Breast epithelium (tissue), 4 donors: ENCODE results near the gene TRPC1. TPM values are rescaled to one million over a fixed set of nuclear protein-coding genes. Genes with fewer than 3 reads are reported as not detected.
A peak's percentile ranks its signal among the peaks of the same experiment; 100 is the strongest.

Source experiments
- DNase-seq, 2 donors: peaks; one replicate each; pipeline ENCODE4 v3.0.0-alpha.2; 2019; ENCODE audit warnings: low spot score in 2 of 2
- H3K27ac ChIP-seq, 2 donors: fragments of 200-600 bp; sonication (generic) in 1 of 2; one replicate each; pipeline ENCODE4 v1.5.1; 2016 to 2019; ENCODE audit warnings: mild to moderate bottlenecking in 1 of 2
- H3K27me3 ChIP-seq, 2 donors: fragments of 200-600 bp; sonication (generic) in 1 of 2; one replicate each; pipeline versions ENCODE4 v1.5.1 to v1.6.0; 2017 to 2019; ENCODE audit warnings: control low read depth in 1 of 2, mild to moderate bottlenecking in 1 of 2
- H3K36me3 ChIP-seq: fragments of 200-600 bp; one replicate; pipeline ENCODE4 v1.5.1; 2019
- H3K4me1 ChIP-seq, 2 donors: fragments of 200-600 bp; sonication (generic); one replicate each; pipeline ENCODE4 v1.5.1; 2016 to 2019; ENCODE audit warnings: control low read depth in 1 of 2
- H3K4me3 ChIP-seq, 3 donors: fragments of 200-600 bp; sonication (generic); 1 replicate in 2 of 3; 2 replicates in 1 of 3; pipeline ENCODE4 v1.5.1; 2016 to 2019; ENCODE audit warnings: mild to moderate bottlenecking in 3 of 3, moderate library complexity in 2 of 3
- H3K9me3 ChIP-seq, 2 donors: fragments of 200-600 bp; sonication (generic) in 1 of 2; one replicate each; pipeline ENCODE4 v1.5.1; 2016 to 2019; ENCODE audit warnings: control low read depth in 1 of 2
- CTCF ChIP-seq, 3 donors: fragments of 450-650 bp; IDR thresholded peaks; one replicate each; pipeline ENCODE4 v1.5.1; 2016 to 2017; ENCODE audit warnings: antibody characterized with exemption in 3 of 3, mild to moderate bottlenecking in 3 of 3, moderate library complexity in 3 of 3
- POLR2A ChIP-seq: fragments of 450-650 bp; IDR thresholded peaks from one replicate; pipeline ENCODE4 v1.6.1; 2016; ENCODE audit warnings: antibody characterized with exemption, mild to moderate bottlenecking, moderate library complexity
- POLR2AphosphoS5 ChIP-seq, 3 donors: sonication (generic); formaldehyde crosslinking; IDR thresholded peaks; one replicate each; pipeline ENCODE4 v1.6.1; 2017; ENCODE audit warnings: antibody characterized with exemption in 3 of 3
- intact Hi-C: fragments of 100-400 bp; cut with DNase I; formaldehyde crosslinking; loops from one replicate; pipeline ENCODE4 v1.15.1; 2023; ENCODE audit warnings: low total_unique reads
- total RNA-seq, 3 donors: library from RNA; depleted of rRNA; stranded (reverse); fragments of >200 nt; gene quantifications; one replicate each; pipeline ENCODE4 v1.1.0, GENCODE V29; 2016

The TRPC1 gene
- total RNA-seq = 10 to 100 TPM; 12.5 to 14.8 (median 13.0) TPM

DNA sequence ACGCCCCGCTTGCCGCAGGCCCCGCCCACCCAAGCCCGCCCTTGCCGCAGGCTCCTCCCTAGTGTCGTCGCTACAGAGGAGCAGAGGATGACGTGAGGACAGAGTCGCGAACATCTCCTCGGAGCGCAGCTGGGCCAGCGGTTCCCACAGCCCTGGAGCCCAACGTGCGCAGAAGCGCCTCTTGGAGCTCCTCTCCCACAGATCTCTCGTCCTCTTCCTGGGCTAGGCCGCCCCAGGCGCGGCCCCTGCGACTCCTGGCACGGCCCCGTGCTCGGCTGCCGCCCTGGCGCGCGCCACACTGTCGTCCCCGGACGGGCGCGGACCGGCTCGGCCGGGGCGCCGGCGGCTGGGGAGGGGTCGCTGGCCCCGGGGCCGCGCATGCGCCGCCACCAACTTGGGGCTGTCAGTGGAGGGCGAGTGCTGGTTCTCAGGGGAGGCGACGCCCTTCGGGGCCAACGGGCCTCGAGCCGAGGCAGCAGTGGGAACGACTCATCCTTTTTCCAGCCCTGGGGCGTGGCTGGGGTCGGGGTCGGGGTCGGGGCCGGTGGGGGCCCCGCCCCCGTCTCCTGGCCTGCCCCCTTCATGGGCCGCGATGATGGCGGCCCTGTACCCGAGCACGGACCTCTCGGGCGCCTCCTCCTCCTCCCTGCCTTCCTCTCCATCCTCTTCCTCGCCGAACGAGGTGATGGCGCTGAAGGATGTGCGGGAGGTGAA is at the start of gene TRPC1:
Gene TRPC1, plus strand, starts transcription at position 67 of the 714 bp plus-strand sequence. Its CDS starts 526 bp downstream, at position 593.
- Histone ChIP-seq H3K9me3 (no peaks in the 10 kb centered on the region), H3K27ac (peak within 1 kb of the TSS; percentile 90 to 96), H3K27me3 (no peaks in the 10 kb centered on the region), H3K4me3 (peak within 1 kb of the TSS; percentile 72 to 93 (median 84)), H3K4me1 (no peaks in the 10 kb centered on the region), H3K36me3 (no peaks in the 10 kb centered on the region)
- peak; percentile 58 to 62 for DNase-seq
- intact Hi-C loops = no loop called here
- peak; percentile 61 to 88 (median 78) for TF ChIP-seq POLR2AphosphoS5 (IDR thresholded peaks at IDR 0.05)
- no peak for TF ChIP-seq CTCF (IDR thresholded peaks at IDR 0.05)

DNA sequence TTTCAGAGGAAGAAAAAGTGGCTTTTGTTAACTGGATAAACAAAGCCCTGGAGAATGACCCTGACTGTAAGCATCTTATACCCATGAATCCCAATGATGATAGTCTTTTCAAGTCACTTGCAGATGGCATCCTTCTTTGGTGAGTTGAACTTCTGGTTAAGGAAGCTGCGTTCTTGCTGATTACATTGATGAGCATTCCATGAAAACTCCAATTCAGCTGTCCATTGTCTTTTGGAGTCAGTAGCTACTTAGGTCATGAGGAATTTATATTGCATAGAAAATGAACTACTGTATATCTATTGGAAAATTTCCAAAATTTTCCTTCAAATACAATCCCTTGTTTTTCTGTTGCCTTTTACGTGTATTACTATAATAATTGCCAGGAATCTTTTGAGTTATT is 47.7 kb upstream of the TRPC1 start:
- no peak for DNase-seq
- no peaks in the 10 kb centered on the region for H3K36me3 ChIP-seq
- intact Hi-C loops = no loop called here
- H3K4me3 ChIP-seq = no peak overlapping the region
- no peaks in the 10 kb centered on the region for H3K4me1 ChIP-seq
- H3K9me3 ChIP-seq = no peaks in the 10 kb centered on the region
- no peak for TF ChIP-seq CTCF (IDR thresholded peaks at IDR 0.05)
- TF ChIP-seq POLR2AphosphoS5 (IDR thresholded peaks at IDR 0.05) = no peak
- TF ChIP-seq POLR2A = no peak
- no peaks in the 10 kb centered on the region for H3K27me3 ChIP-seq
- H3K27ac ChIP-seq = no peak overlapping the region

GRCh38 chr3:142680710-142681109 is 43.1 kb upstream of the TRPC1 start:
- intact Hi-C loops = no loop called here
- H3K4me1 ChIP-seq = no peaks in the 10 kb centered on the region
- no peaks in the 10 kb centered on the region for H3K9me3 ChIP-seq
- no peak overlapping the region for H3K27ac ChIP-seq
- H3K4me3 ChIP-seq = no peak overlapping the region
- no peaks in the 10 kb centered on the region for H3K36me3 ChIP-seq
- H3K27me3 ChIP-seq = no peaks in the 10 kb centered on the region
- no peak for TF ChIP-seq POLR2AphosphoS5 (IDR thresholded peaks at IDR 0.05)
- TF ChIP-seq POLR2A = no peak
- no peak for TF ChIP-seq CTCF (IDR thresholded peaks at IDR 0.05)
- no peak for DNase-seq

DNA sequence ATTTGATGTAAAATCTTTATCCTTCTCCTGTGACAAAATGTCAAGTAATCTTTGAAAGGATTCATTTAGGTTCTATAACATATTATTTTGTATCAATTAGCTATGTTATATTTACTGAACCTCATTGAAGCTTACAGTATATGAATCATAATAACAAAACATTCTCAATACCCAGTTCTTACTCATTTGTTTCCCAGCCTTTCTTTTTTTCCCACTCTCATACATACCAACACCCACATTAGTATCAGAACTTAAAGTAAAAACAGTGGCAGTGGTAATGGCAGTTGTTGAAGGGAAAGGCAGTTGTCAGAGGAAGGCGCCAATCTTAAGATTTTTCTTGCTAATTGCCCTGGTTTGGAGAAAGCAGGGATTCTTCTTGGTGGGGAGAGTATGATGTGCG is 33.2 kb upstream of the TRPC1 start:
- intact Hi-C loops = no loop called here
- Histone ChIP-seq H3K4me3 (no peak overlapping the region), H3K4me1 (no peaks in the 10 kb centered on the region), H3K9me3 (no peaks in the 10 kb centered on the region), H3K36me3 (no peaks in the 10 kb centered on the region), H3K27ac (no peak overlapping the region), H3K27me3 (no peaks in the 10 kb centered on the region)
- DNase-seq = no peak
- TF ChIP-seq POLR2AphosphoS5 (IDR thresholded peaks at IDR 0.05) (no peak), CTCF (IDR thresholded peaks at IDR 0.05) (no peak), POLR2A (no peak)

DNA sequence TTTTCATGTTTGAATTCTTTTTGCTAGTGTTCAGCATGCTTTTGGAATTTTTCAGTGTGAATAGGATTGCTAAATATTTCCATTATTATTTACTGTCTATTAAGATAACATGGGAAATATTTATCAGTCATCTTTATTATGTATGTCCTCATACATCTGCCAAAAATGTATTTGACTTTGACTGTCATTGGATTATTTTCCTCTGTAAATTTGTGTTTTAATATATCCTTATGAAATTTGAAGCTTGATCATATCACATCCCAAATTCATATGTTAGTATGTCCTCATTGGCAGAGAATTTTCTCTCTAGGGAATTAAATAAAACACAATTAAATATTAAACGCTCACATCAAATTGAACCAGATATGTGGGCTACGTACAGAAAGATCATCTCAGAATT is 32.3 kb upstream of the TRPC1 start:
- Histone ChIP-seq H3K36me3 (no peaks in the 10 kb centered on the region), H3K27me3 (no peaks in the 10 kb centered on the region), H3K4me3 (no peak overlapping the region), H3K4me1 (no peaks in the 10 kb centered on the region), H3K9me3 (no peaks in the 10 kb centered on the region), H3K27ac (no peak overlapping the region)
- no peak for DNase-seq
- intact Hi-C loops = no loop called here
- no peak for TF ChIP-seq POLR2AphosphoS5 (IDR thresholded peaks at IDR 0.05)
- TF ChIP-seq CTCF (IDR thresholded peaks at IDR 0.05) = no peak
- no peak for TF ChIP-seq POLR2A
